ENCODE data around the gene SLC35E3. TPM values are rescaled to one million over a fixed set of nuclear protein-coding genes. Genes with fewer than 3 reads are reported as not detected.

The SLC35E3 gene
- total RNA-seq, 1 experiment from 2014 or later: 4.9 TPM

DNA sequence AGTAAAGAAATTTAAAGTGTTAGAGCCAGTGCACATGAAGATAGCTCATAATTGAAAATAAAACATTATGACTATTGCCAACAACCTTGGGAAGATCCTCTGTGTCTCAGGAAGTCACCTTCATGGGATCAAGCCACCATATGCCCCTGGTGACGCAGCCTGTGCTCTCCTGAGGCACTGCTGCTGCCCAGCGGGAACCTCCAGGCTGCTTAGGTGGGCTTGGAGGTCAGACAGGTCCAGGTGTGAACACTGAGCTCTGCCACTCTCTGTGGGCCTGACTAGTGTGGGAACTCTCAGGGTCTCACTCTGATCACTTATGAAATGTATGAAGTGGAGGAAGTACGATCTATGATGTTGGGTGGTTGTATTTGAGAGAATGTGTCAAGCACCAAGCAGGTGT is 16.7 kb downstream of the SLC35E3 start (continued):
- TF ChIP-seq, protein P1, sequence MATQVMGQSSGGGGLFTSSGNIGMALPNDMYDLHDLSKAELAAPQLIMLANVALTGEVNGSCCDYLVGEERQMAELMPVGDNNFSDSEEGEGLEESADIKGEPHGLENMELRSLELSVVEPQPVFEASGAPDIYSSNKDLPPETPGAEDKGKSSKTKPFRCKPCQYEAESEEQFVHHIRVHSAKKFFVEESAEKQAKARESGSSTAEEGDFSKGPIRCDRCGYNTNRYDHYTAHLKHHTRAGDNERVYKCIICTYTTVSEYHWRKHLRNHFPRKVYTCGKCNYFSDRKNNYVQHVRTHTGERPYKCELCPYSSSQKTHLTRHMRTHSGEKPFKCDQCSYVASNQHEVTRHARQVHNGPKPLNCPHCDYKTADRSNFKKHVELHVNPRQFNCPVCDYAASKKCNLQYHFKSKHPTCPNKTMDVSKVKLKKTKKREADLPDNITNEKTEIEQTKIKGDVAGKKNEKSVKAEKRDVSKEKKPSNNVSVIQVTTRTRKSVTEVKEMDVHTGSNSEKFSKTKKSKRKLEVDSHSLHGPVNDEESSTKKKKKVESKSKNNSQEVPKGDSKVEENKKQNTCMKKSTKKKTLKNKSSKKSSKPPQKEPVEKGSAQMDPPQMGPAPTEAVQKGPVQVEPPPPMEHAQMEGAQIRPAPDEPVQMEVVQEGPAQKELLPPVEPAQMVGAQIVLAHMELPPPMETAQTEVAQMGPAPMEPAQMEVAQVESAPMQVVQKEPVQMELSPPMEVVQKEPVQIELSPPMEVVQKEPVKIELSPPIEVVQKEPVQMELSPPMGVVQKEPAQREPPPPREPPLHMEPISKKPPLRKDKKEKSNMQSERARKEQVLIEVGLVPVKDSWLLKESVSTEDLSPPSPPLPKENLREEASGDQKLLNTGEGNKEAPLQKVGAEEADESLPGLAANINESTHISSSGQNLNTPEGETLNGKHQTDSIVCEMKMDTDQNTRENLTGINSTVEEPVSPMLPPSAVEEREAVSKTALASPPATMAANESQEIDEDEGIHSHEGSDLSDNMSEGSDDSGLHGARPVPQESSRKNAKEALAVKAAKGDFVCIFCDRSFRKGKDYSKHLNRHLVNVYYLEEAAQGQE (IDR thresholded peaks at IDR 0.05; ENCODE audit: low read depth): no peak
- TF ChIP-seq, protein P2, sequence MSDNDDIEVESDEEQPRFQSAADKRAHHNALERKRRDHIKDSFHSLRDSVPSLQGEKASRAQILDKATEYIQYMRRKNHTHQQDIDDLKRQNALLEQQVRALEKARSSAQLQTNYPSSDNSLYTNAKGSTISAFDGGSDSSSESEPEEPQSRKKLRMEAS (IDR thresholded peaks at IDR 0.05): no peak
- no peak for TF ChIP-seq SP1 (IDR thresholded peaks at IDR 0.05; ENCODE audit: low read depth)
- no peak for TF ChIP-seq ELF1 (IDR thresholded peaks at IDR 0.05; ENCODE audit: borderline replicate concordance, low read depth)
- TF ChIP-seq CBX3 (IDR thresholded peaks at IDR 0.05; ENCODE audit: low read depth): no peak
- no peak for TF ChIP-seq EZH2 (IDR thresholded peaks at IDR 0.05)
- no peak for TF ChIP-seq SIN3A (IDR thresholded peaks at IDR 0.05; ENCODE audit: low read depth)
- no peak for TF ChIP-seq SRF (IDR thresholded peaks at IDR 0.05; ENCODE audit: low read depth)
- TF ChIP-seq ZNF274 (IDR thresholded peaks at IDR 0.05; ENCODE audit: low read depth, low read length): no peak

DNA sequence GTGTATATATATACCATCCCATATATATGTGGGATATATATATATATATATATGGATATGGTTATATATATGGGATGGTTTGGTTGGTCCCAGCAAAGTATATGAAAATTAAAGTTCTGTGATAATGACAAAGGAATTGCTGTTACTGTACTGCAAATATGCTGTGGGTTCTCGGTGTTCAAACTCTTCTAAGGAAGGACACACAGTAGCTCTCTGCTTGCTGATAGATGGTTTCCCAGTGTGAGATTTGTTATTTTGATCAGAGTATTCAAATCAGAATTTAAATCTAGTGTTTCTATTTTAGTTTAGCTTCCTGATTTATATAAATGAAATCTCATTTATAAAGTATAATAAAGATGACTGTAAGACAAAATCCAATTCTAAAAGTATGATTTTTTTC is 19.7 kb downstream of the SLC35E3 start:
- H3K4me2 ChIP-seq (ENCODE audit: low read length): no peak overlapping the region
- no peaks in the 10 kb centered on the region for H3K4me1 ChIP-seq (ENCODE audit: control insufficient read depth in 1 of 2, insufficient read depth in 2 of 2, low read length in 2 of 2)
- H3K36me3 ChIP-seq (ENCODE audit: control insufficient read depth in 1 of 2, insufficient read depth in 2 of 2, low read length in 2 of 2): no peaks in the 10 kb centered on the region; a peak in 2 of 4 replicates
- H2AFZ ChIP-seq (ENCODE audit: low read depth, low read length, poor library complexity, severe bottlenecking): no peak overlapping the region
- H3K4me3 ChIP-seq (replicated peaks in 1 of 2; ENCODE audit: low read depth in 1 of 2, low read length in 2 of 2): no peak overlapping the region
- no peak for DNase-seq (ENCODE audit: low read depth, low spot score)
- ChIA-PET CTCF (no interaction called here), POLR2A (no interaction called here), RAD21 (ENCODE audit: low non-redundant PET in 1 of 2, low total read pairs in 2 of 2, uncharacterized antibody in 2 of 2, unreplicated experiment in 2 of 2) (interaction anchor here in 1 of 2 experiments (0.7 kb wide), 1 partner anchor 673 kb away, joined by 4 read pairs; no protein-coding TSS in a partner anchor)
- no peaks in the 10 kb centered on the region for H3K27me3 ChIP-seq (ENCODE audit: insufficient read depth, low read length)
- no peak for ATAC-seq
- no peaks in the 10 kb centered on the region for H3K9me2 ChIP-seq (ENCODE audit: insufficient read depth)
- no TSS peak for BruUV-seq (replicated peaks)
- intact Hi-C loops (cut with micrococcal nuclease): no loop called here
- H4K20me1 ChIP-seq (ENCODE audit: insufficient read depth): no peaks in the 10 kb centered on the region
- no peak overlapping the region for H3K9ac ChIP-seq (ENCODE audit: low read length)
- no peaks in the 10 kb centered on the region for H3K9me3 ChIP-seq (ENCODE audit: control insufficient read depth in 1 of 2, insufficient read depth in 1 of 2, low read depth in 1 of 2, low read length in 2 of 2)
- H3K79me2 ChIP-seq (ENCODE audit: insufficient read depth, low read length): no peaks in the 10 kb centered on the region
- H3K27ac ChIP-seq (ENCODE audit: low read depth, low read length): no peak overlapping the region
- no peak for TF ChIP-seq TCF7L2 (IDR thresholded peaks at IDR 0.05; ENCODE audit: borderline replicate concordance, extremely low read depth, insufficient read depth, insufficient read length)
- no peak for TF ChIP-seq SRF (IDR thresholded peaks at IDR 0.05; ENCODE audit: low read depth)
- TF ChIP-seq EZH2phosphoT487 (IDR thresholded peaks at IDR 0.05; ENCODE audit: borderline replicate concordance): no peak
- TF ChIP-seq ZNF274 (IDR thresholded peaks at IDR 0.05; ENCODE audit: low read depth, low read length): no peak
- TF ChIP-seq, protein P2 (IDR thresholded peaks at IDR 0.05): no peak

Measured in HCT116 (cell line).